Activated gamma-delta T cell treated with anti-CD3 and anti-CD28 coated beads, Interleukin-2, amount 50 U/mL, for 16 hours (primary cell): ENCODE results near the gene PTN.

Source experiments
- DNase-seq: peaks from one replicate; pipeline ENCODE4 v3.0.0-alpha.2; 2020; ENCODE audit warnings: low read depth

PTN gene

GRCh38 chr7:137343281-137343841, at the start of gene PTN:
PTN (minus strand) TSS chr7:137343733; CDS start chr7:137254973, 88,760 bp downstream.
- DNase-seq, result no peak

GRCh38 chr7:137390076-137390475, 46.5 kb upstream of the PTN start:
- no peak for DNase-seq

- DNase-seq, result no peak
These were observed 45.4 kb upstream of the PTN start for GRCh38 chr7:137388916-137389315.

- no peak for DNase-seq
These were observed 43.4 kb upstream of the PTN start for GRCh38 chr7:137386966-137387365.

- no peak for DNase-seq
These were observed 37.5 kb upstream of the PTN start for GRCh38 chr7:137381045-137381444.

GRCh38 chr7:137373507-137373906, 30.0 kb upstream of the PTN start:
- DNase-seq, result no peak

GRCh38 chr7:137371616-137372015, 28.1 kb upstream of the PTN start:
- no peak for DNase-seq

- no peak for DNase-seq
These were observed 23.5 kb upstream of the PTN start for GRCh38 chr7:137366995-137367394.

GRCh38 chr7:137363683-137364082, 20.1 kb upstream of the PTN start:
- no peak for DNase-seq

GRCh38 chr7:137360087-137360679, 16.6 kb upstream of the PTN start:
- DNase-seq, result no peak

GRCh38 chr7:137354961-137355360, 11.4 kb upstream of the PTN start:
- no peak for DNase-seq

- no peak for DNase-seq
These were observed 10.9 kb upstream of the PTN start for GRCh38 chr7:137354396-137354795.

- no peak for DNase-seq
These were observed 8.4 kb upstream of the PTN start for GRCh38 chr7:137351941-137352340.

- DNase-seq, result no peak
These were observed 2.4 kb upstream of the PTN start for GRCh38 chr7:137345799-137346449.

GRCh38 chr7:137342828-137343261, 688 bp downstream of the PTN start:
- DNase-seq, result no peak

GRCh38 chr7:137342265-137342664, 1.3 kb downstream of the PTN start:
- DNase-seq, result no peak

- no peak for DNase-seq
These were observed 5.6 kb downstream of the PTN start for GRCh38 chr7:137337902-137338301.

- DNase-seq, result no peak
These were observed 7.7 kb downstream of the PTN start for GRCh38 chr7:137335814-137336213.

- no peak for DNase-seq
These were observed 12.2 kb downstream of the PTN start for GRCh38 chr7:137331378-137331777.

- no peak for DNase-seq
These were observed 14.1 kb downstream of the PTN start for GRCh38 chr7:137329411-137329810.

- DNase-seq, result no peak
These were observed 15.0 kb downstream of the PTN start for GRCh38 chr7:137328373-137329120.

- DNase-seq, result no peak
These were observed 17.6 kb downstream of the PTN start for GRCh38 chr7:137325927-137326326.
